Prostate gland (tissue), 2 donors: Measurements from ENCODE around the gene TECPR2. TPM values are rescaled to one million over a fixed set of nuclear protein-coding genes. Genes with fewer than 3 reads are reported as not detected.

ENCODE experiments used
- DNase-seq: peaks from one replicate; pipeline ENCODE4 v3.0.0-alpha.2; 2019; ENCODE audit warnings: low spot score
- H3K27ac ChIP-seq, 2 donors: fragments of 200-600 bp; sonication (generic); 2 replicates each; pipeline ENCODE4 v1.5.1; 2017 to 2019
- H3K27me3 ChIP-seq: fragments of 200-600 bp; sonication (generic); replicated peaks from 2 replicates; pipeline ENCODE4 v1.5.1; 2019; ENCODE audit not compliant: insufficient read depth
- H3K36me3 ChIP-seq, 2 donors: fragments of 200-600 bp; sonication (generic); 1 replicate in 1 of 2; 2 replicates in 1 of 2; pipeline versions ENCODE4 v1.5.1 to v1.8.1; 2017 to 2019
- H3K4me1 ChIP-seq: fragments of 200-600 bp; sonication (generic); replicated peaks from 2 replicates; pipeline ENCODE4 v1.5.1; 2019
- H3K4me3 ChIP-seq, 2 donors: fragments of 200-600 bp; sonication (generic); 2 replicates each; pipeline ENCODE4 v1.5.1; 2017 to 2019
- H3K9me3 ChIP-seq: fragments of 200-600 bp; sonication (generic); 2 replicates; pipeline ENCODE4 v1.5.1; 2017
- CTCF ChIP-seq, 4 experiments: fragments of 200-600 bp in 2 of 4; fragments of 450-650 bp in 2 of 4; sonication (generic) in 2 of 4; IDR thresholded peaks; 1 replicate in 3 of 4; 2 replicates in 1 of 4; pipeline ENCODE4 v1.5.1; 2016 to 2019; ENCODE audit warnings: antibody characterized with exemption in 4 of 4, mild to moderate bottlenecking in 2 of 4, moderate library complexity in 2 of 4
- POLR2A ChIP-seq: fragments of 450-650 bp; IDR thresholded peaks from one replicate; pipeline ENCODE4 v1.6.1; 2016; ENCODE audit warnings: antibody characterized with exemption, mild to moderate bottlenecking
- POLR2AphosphoS5 ChIP-seq: sonication (generic); formaldehyde crosslinking; IDR thresholded peaks from one replicate; pipeline ENCODE4 v1.6.1; 2017; ENCODE audit warnings: antibody characterized with exemption
- WGBS: methylation state at CpG from one replicate; pipeline ENCODE4 v1.1.5; 2018; 5-methylcytosine and 5-hydroxymethylcytosine counted together
- intact Hi-C: fragments of 100-400 bp; cut with DNase I; formaldehyde crosslinking; loops from one replicate; pipeline ENCODE4 v1.14.2; 2022
- total RNA-seq, 2 donors: library from RNA; depleted of rRNA; stranded (reverse); fragments of >200 nt; gene quantifications; one replicate each; pipeline ENCODE4 v1.1.0, GENCODE V29; 2016

TECPR2 gene
- total RNA-seq, 2 donors from 2014 or later: 12.9 to 45.0 TPM

GRCh38 chr14:102407258-102407657, 44.5 kb downstream of the TECPR2 start:
- Histone ChIP-seq H3K4me3 (no peak overlapping the region), H3K27ac (peak overlapping the region; percentile 36 to 46), H3K9me3 (no peaks in the 10 kb centered on the region), H3K27me3 (no peaks in the 10 kb centered on the region), H3K36me3 (no peaks in the 10 kb centered on the region), H3K4me1 (no peaks in the 10 kb centered on the region)
- WGBS: 79% methylated on average over 7 of the region's 7 CpGs
- no peak for TF ChIP-seq CTCF (IDR thresholded peaks at IDR 0.05)
- TF ChIP-seq POLR2AphosphoS5: peak; percentile 8
- no peak for DNase-seq
- intact Hi-C loops: loop anchor here (5.0 kb wide), 1 partner anchor 45 kb away; the partner anchor contains the start of genes CINP and TECPR2

GRCh38 chr14:102408724-102409123, 46.0 kb downstream of the TECPR2 start:
- no peaks in the 10 kb centered on the region for H3K36me3 ChIP-seq
- intact Hi-C loops: loop anchor here (5.0 kb wide), 1 partner anchor 46 kb away; the partner anchor contains the start of genes CINP and TECPR2
- TF ChIP-seq POLR2A (no peak), CTCF (IDR thresholded peaks at IDR 0.05) (no peak), POLR2AphosphoS5 (no peak)
- H3K4me3 ChIP-seq: no peak overlapping the region
- H3K4me1 ChIP-seq: no peaks in the 10 kb centered on the region
- no peaks in the 10 kb centered on the region for H3K27me3 ChIP-seq
- peak overlapping the region in 1 of 2 donors; percentile 27 for H3K27ac ChIP-seq
- no peak for DNase-seq
- H3K9me3 ChIP-seq: no peaks in the 10 kb centered on the region

- no peaks in the 10 kb centered on the region for H3K4me1 ChIP-seq
- H3K4me3 ChIP-seq: no peak overlapping the region
- no peaks in the 10 kb centered on the region for H3K9me3 ChIP-seq
- TF ChIP-seq POLR2AphosphoS5 (no peak), CTCF (IDR thresholded peaks at IDR 0.05) (no peak), POLR2A (no peak)
- H3K27me3 ChIP-seq: no peaks in the 10 kb centered on the region
- H3K36me3 ChIP-seq: no peaks in the 10 kb centered on the region
- DNase-seq: no peak
- H3K27ac ChIP-seq: no peak overlapping the region
- intact Hi-C loops: no loop called here
- 92% methylated on average over 16 of the region's 16 CpGs for whole genome bisulfite sequencing
Observed at GRCh38 chr14:102415671-102416070, 52.9 kb downstream of the TECPR2 start.

GRCh38 chr14:102417001-102417431, 54.3 kb downstream of the TECPR2 start:
- H3K27me3 ChIP-seq: no peaks in the 10 kb centered on the region
- no peak for TF ChIP-seq POLR2A
- no peak for TF ChIP-seq CTCF (IDR thresholded peaks at IDR 0.05)
- no peak for TF ChIP-seq POLR2AphosphoS5
- no peaks in the 10 kb centered on the region for H3K9me3 ChIP-seq
- no peak overlapping the region for H3K27ac ChIP-seq
- DNase-seq: no peak
- H3K4me3 ChIP-seq: no peak overlapping the region
- intact Hi-C loops: no loop called here
- 84% methylated on average over 9 of the region's 9 CpGs for WGBS
- no peaks in the 10 kb centered on the region for H3K36me3 ChIP-seq
- no peaks in the 10 kb centered on the region for H3K4me1 ChIP-seq

GRCh38 chr14:102417646-102418045, 54.9 kb downstream of the TECPR2 start:
- no peaks in the 10 kb centered on the region for H3K36me3 ChIP-seq
- WGBS: 96% methylated on average over 12 of the region's 12 CpGs

More at GRCh38 chr14:102417646-102418045, 54.9 kb downstream of the TECPR2 start:
- H3K4me3 ChIP-seq: no peak overlapping the region
- no peaks in the 10 kb centered on the region for H3K27me3 ChIP-seq
- no peak for TF ChIP-seq POLR2A
- TF ChIP-seq CTCF (IDR thresholded peaks at IDR 0.05): no peak
- TF ChIP-seq POLR2AphosphoS5: no peak
- DNase-seq: no peak
- intact Hi-C loops: no loop called here
- H3K27ac ChIP-seq: no peak overlapping the region
- H3K4me1 ChIP-seq: no peaks in the 10 kb centered on the region
- no peaks in the 10 kb centered on the region for H3K9me3 ChIP-seq
